Activated CD4-positive, alpha-beta T cell treated with anti-CD3 and anti-CD28 coated beads, Interleukin-2, amount 50 U/mL, for 48 hours (primary cell): ENCODE measurements around the gene C1orf232.
A peak's percentile ranks its signal among the peaks of the same experiment; 100 is the strongest.

Experiments used
- DNase-seq, 2 experiments: peaks; one replicate each; pipeline ENCODE4 v3.0.0-alpha.2; 2020

The C1orf232 gene

DNA sequence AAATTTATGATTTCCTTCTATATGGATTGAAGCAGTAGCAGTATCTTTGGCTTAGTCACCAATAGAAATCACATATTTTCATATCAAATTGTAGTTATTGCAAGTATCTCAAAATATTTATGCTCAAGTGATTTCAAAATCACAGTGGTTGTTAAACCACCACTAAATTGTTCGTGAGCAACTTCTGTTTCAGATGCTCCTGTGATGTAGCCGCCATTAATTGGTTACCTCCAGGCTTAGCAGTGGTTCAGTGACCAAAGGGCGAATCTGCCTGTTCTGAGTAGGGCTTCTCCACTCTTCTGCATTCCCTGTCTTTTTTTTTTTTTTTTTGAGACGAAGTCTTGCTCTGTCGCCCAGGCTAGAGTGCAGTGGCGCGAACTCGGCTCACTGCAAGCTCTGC is 6.6 kb upstream of the C1orf232 start:
- no peak for DNase-seq

DNA sequence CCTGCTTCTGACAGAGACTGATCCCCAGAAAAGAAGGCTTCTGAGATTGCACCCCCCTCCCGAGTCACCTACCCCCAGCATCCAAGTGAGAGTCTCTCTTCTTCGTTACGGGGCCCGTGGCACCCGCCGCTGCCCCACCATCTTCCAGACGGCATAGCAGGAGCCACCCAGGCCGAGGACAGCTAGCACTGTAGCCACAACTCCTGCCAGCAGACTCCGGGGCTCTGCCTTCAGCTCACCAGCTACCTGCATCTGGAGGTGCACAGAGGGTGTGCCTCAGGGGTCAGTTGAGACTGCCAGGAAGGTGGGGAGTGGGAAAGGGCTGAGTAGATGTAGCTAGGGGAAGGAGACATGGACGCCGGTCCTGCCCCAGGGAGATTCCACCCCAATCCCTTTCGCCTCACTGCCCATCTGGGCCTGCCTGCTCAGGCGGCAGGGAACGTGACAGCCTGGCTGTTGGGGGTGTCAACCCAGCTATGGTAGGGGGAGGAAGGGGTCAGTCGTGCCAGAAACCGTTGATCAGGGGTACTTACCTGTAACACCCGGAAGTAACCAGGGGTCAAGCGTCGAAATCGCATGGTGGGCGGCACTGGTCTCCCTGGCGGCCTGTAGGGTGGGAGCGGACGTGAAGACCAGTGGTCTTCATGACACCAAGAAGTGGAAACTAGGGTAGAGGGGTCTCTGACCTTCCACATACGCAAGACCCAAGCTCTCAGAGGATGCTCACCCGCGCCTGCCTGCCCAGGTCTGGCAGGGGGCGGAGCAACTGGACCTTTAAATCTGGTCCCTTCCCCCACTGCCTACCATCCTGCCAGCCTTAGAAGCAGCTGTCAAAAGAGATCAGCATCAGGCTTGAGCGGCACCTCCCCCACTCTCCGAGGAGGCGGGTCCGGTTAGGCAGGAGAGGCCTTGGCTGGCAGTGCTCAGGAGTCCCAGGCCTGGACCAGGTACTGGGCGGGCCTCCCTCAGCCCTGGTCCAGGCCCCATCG is 2.6 kb upstream of the C1orf232 start, which contains the start of gene ZNF593OS:
TSS of gene ZNF593OS (minus strand) at position 749 of the 989 bp plus-strand sequence. CDS start at position 578, 171 bp downstream.
- DNase-seq = no peak

DNA sequence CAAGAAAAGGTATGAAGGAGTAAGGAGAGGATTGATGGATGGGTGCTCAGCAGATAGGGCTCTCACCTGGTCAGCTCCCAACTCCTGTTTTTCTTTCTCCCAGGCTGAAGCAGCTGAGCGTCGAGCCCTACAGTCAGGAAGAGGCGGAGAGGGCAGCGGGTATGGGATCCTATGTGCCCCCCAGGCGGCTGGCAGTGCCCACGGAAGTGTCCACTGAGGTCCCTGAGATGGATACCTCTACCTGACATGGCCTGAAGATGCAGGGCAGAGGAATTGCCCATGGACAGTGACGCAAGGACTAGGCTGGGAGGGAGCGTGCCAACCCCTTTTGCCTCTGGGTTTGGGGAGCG is 1.7 kb upstream of the C1orf232 start:
- no peak for DNase-seq

DNA sequence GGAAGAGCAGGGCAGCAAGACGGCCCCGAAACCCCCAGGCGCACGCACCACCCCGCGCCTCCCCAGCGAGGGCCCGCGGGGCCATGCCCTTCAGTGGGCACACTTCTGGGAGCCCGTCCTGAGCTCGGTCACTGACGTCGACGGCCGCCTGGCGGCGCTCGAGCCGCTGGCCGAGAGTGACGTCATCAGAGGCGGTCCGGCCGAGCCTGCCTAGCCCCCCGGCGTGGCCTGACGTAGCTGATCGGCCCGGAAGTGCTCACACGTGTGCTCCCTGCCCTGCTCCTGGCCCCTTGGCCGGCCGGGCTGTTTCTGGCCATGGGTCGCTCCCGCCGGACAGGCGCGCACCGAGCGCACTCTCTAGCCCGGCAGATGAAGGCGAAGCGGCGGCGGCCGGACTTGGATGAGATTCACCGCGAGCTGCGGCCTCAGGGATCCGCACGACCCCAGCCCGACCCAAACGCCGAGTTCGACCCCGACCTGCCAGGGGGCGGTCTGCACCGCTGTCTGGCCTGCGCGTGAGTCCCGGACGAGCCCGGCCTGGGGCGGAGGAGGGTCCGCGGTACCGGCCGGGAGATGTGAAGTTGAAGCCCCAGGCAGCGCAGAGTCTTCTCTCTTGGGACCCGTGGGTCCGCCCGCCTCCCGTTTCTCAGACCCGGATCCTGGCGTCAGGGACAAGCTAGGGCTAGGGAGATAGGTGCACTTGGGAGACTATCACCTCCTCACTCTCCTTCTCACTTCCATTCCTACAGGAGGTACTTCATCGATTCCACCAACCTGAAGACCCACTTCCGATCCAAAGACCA is 1.1 kb upstream of the C1orf232 start, which contains the start of gene ZNF593:
TSS of gene ZNF593 (plus strand) at position 240 of the 803 bp plus-strand sequence. CDS start at position 316, 76 bp downstream.
- peak; percentile 89 to 91 for DNase-seq

DNA sequence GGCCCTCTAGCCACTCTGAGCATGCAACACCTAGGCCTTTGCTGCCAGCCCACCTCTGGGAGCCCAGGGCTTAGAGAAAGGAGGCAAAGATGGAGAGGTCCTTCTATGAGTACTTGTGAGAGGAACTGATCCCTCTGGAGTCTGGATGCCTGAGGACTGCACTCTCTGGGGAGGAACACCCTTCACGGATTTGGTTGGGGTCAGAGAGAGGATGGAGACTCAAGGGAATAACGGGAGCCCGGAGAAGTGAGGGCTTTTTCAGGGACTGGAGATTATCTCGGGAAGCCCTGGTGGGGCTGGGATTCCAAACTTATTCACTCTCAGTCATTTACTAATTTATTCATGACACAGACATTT is 413 bp upstream of the C1orf232 start:
- no peak for DNase-seq

DNA sequence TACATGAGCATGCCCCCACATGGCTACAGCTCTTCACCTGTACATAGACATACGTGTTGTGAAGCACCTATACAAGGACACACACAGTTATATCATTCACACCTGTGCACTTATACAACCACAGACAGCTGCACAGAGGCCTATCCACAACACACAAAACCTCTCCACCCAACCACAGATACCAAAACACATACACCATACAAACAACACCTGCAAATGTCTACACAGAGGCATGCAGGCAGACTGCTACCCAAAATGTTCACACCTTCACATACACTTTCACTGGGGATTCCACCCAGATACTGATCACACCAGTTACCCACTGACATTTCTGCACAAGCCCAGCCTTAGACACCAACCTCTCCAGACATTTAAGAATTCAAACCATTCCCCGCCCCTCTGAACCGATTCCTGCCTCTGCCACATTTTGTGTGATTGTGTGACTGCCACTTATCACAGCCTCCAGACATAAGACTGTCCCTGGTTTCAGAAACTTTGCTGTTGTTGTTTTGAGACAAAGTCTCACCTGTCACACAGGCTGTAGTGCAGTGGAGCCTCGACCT is 2.0 kb downstream of the C1orf232 start:
- DNase-seq = no peak

DNA sequence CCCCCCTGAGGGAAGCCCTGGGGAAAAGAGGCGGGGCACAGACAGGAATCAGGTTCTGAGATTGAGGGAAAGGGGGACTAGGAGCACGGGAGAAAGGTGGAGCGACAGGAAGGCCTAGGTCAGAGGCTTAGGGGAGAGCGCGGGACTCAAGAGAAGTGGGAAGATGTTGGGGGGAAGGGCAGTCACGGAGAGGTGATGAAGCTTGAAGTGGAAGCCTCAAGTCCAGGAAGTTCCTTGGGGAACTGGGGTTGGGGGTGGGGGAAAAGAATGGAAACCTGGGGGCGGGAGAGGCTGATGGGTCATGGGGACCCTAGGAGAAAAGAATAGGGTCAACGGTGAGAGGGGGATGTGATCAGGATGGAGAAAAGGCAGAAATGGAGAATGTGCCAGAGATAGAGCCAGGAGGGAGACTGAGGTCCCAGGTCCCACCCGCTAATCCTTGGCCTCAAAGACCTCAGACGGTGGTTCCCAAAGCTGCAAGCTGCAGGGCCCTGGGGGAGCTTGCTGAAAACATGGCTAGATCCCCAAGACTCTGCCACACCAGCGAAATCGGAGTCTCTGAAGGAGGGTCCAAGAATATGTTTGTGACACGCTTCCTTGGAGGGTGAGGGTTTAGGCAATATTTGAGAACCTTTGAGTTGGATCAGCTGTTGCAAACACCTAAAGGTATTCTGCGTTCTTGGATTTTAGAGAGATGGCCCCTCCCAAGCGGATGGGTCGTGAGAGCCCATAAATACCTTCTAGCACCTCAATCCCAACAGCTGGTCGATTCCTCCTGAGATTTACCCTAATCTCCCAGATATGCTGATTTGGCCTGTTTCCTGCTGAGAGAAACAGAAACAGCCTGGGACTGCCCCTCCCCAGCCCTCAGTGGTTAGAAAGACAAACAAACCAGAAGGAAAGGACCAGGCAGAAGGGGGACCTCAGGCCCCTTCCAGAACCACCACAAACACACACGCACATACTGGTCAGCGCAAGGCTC is 3.6 kb downstream of the C1orf232 start:
- no peak for DNase-seq

DNA sequence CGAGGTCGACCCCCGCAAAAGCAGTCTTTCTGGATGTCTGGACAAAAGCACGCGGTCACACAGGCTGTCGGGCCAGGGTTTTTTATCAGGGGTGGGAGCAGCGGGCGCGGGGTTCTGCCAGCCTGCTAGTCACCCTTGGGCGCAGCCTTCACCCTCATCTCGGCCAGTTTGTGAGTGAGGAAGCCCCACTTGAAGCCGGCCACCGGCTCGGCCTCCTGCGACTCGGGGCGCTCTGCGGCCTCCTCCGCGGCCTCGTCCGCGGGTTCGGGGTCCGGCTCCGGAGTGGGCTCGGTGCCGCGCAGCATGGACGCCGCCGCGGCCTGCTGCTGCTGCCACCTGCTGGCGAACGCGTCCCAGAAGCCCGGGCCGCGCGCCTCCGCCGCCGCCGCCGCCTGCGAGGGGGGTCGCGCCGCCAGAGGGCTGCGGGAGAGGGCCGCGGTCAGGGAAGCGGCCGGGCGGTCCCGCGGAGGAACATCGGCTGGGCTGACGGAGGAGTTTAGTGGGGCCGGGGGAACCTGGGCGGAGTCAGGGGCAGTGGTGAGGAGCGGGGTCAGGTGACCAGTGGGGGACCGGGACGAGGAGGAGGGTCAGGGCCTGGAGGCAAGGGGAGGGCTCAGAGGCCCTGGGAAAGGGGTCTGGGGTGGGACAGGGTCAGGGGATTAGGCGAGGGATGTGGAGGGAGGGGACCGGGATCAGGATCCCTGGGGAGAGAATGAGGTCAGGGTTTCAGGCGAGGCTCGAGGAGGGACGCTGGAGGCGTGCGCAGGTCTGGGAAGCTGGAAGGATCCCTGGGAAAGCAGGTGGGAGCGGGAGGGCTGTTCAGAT is 4.5 kb downstream of the C1orf232 start:
- peak; percentile 54 to 58 for DNase-seq

DNA sequence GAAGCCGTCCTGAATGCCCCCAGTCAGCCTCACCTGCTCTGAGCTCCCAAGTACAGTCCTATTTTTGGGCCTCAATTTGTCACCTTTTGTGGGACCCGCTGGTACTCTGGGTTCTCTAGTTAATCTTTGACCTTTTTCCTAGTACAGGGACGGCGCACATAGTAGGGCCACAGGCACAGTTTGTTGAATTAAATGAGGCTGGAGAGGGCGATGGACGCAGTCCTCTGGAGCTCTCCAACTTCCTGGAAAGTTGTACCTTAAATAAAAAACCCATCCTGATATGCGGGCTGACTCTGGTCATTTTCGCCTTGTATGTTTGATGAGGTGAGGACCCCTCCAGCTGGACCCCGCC is 5.1 kb downstream of the C1orf232 start:
- DNase-seq = no peak

DNA sequence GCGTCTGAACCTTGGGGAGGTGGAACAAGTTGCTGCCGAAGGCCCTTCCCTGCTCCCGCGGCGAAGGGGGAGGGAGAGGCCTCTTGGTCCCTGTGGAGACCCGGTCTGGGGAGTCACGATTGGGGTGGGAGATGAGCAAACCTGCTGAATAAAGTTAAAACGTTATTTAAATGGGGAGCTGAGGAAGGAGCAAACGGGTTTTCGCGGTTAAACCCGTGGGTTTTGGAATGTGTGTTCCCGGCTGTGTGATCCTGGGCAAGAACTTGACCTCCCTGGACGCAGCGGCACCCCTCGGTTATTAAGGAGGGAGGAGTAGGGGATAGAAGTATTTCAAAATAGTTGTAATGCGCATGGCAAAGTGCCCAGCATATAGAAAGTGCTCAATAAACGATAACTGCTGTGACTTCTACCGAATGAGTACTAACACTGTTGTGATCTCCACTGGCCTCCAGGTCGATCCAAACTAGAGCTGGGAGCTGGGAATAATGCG is 6.5 kb downstream of the C1orf232 start:
- no peak for DNase-seq

DNA sequence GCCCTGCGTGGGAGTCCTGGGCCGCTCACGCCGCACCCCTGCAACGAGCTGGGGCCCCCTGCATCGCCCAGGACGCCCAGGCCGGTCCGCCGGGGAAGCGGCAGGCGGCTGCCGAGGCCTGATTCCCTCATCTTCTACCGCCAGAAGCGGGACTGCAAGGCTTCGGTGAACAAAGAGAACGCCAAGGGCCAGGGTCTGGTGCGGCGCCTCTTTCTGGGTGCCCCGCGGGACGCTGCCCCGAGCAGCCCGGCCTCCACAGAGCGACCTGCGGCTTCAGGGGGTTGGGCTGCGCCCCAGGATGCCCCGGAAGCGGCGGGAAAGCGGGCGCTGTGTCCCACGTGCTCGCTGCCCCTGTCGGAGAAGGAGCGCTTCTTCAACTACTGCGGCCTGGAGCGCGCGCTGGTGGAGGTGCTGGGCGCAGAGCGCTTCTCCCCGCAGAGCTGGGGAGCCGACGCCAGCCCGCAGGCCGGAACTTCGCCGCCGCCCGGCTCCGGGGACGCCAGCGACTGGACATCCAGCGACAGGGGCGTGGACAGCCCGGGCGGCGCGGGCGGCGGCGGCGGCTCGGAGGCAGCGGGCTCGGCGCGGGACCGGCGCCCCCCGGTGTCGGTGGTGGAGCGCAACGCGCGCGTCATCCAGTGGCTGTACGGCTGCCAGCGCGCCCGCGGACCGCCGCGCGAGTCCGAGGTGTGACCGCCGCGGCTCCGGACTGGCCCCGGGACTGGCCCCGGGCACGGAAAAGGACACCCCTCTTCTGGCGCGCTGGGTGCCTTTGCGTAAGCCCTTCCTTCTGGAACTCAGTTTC is 7.1 kb downstream of the C1orf232 start:
- DNase-seq = peak; percentile 46 to 61

DNA sequence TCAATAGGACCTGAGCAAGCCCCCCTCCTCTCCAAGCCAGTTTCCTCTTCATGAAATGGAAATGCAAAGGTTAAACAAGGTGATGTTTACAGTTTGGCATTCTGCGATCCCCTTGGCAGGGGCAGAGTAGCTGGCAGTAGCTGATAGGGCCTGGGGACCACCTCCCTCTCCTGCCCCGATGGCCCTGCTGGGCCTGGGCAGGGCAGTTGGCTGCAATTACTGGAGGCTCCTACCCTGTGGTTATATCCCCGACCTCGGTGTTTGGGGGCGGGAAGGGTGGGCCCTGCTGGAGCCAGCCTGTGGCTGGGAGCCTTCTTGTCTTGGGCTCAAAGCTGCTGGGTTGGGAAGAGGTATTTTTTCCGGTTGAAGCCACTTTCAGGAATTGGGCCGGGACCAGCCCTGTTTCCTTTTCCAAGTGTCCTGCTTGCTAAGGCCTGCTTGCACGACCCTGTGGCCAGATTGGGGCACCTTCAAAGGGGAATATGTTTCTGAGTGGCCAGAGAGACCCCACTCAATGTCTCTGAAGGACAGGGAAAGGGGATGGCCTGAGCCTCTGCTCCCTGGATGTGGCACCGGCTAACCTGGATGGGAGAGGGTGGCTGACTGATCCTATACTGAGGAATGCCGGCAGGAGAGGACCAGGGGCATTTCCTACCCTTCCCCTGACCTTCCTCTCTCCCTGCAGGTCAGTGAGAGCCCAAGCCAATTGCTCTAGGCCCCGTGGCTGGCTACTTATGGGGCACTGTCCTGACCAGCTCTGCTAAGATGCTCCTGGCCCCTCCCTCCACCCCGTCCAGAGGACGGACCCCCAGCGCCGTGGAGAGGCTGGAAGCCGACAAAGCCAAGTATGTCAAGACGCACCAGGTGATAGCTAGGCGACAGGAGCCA is 8.0 kb downstream of the C1orf232 start:
- no peak for DNase-seq

DNA sequence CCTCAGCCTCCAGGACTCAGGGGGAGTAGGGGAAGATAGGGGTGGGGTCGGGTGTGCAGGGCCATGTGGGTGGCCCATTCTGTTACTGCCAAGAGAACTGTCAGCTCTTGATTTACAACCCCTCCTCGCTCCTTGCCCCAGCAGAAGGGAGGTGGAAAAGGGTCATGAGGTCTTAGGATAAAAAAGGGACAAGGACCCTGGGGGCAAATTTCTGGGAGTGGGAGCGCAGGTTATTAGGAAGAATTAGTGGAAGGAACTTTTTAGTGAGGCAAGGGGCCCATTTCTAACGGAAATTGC is 9.1 kb downstream of the C1orf232 start:
- no peak for DNase-seq

DNA sequence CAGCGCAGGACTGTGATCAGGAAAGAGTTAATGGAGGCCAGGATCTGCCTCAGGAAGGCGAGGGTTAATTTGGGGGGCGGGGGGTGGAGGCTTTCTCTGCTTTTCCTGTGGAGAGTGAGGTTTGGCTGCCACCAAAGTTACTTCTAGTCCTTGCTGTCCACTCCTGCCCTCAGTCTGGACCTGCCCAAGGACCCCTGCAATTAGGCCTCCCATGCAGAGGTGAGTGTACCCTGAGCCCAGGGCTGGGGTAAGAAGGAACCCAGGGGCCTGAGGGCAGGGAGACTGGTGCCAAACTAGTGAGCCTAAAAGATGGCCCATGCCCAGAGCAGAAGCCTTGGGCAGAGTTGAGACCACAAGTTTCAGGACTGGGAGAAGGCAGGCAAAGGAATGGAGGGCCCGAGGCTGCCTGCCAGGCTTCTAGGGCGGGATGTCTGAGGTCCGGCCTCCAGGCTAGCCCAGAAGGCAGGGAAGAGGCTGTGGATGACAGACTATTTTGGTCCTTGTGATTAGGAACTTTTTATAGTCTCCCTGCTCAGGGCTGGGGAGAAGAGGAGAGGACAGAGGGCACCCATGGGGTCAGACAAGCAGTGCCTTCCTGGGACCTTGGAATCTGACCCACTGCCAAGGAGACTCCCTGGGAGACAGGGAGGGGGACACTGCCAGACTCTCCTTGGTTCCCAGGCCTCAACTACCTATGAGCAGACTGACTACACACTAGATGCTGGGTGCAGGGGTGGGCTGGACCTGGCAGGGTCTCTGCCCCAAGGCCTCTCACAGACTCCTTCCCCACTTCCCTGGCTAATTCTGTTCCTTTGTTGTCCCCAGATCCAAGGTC is 9.6 kb downstream of the C1orf232 start, which contains the start of gene FAM110D:
TSS of gene FAM110D (plus strand) at position 172 of the 835 bp plus-strand sequence. CDS start 2,213 bp downstream, outside the sequence.
- DNase-seq = no peak

DNA sequence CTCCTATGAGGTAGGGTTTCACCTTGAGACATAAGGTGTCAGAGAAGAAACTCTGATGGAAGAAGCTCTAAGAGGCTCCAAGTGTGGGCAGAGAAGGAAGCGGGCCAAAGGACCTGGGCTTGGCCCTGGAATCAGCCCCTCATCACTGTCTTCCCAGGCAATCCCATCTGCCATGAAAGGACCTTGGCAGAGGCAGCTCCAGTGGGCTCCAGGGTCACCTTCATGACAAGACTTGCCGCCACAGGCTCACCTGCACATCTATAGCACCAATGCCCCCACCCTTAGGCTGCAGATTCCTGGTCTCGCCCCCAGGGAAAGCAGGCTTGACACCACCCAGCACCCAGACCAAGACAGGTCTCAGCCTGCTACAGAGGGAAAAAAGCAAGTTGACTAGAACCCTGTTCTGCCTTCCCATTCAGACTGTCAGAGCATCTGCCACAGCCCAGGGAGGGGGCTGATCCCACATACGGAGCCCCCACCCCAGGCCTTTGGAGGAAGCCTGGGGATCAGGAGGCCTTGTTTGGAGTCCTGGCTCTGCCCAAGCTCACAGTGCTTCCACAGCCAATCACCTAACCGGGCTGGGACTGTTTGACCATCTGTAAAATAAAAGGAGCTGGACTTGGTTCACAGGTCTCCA is 10.4 kb downstream of the C1orf232 start:
- no peak for DNase-seq

DNA sequence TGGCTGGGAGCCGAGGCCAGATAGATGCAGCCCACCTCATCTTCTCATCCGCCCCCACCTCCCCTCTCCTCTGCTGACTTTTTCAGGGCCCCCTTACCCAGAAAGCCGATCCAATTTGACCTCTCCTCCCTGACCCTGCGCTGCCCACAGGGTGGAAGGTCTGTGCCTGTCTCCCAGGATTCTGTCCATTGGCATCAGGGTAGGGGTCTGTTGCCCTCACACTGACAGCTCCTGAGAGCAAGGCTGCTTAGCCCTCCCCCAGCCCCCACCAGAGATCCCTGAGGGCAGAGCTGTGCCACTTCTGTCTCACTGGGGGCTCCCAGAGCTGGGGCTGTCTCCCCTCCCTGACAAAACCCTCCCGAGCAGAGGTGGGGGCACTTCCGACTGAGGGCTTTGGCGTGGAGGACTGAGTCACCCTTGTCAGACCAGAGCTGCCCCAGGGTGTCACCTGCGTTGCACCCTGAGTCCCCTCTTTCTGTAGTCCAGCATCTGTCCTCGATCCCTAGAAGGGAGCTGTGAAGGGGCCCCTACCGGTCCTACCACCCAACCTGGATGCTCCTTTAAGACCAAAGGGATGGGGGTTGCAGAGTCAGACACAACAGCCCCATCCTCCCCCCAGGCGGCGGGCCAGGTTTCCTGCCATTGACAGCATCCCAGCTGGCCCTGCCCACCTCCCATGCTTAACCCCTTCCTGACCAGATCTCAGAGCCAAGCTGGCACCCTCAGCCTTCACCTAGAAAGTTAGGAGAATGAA is 12.3 kb downstream of the C1orf232 start:
- no peak for DNase-seq
